GM21360 (cell line): ENCODE data around the gene CACNA1B.
"Not testable (repeated sequence)": the region's sequence is repeated elsewhere in the genome, so short reads cannot be mapped to it uniquely, and the experiment has no call there.

ENCODE experiments used
- ATAC-seq: cut with Tn5 transposase; IDR thresholded peaks from one replicate; pipeline ENCODE4 v1.9.1; 2021; ENCODE audit warnings: mild to moderate bottlenecking, moderate library complexity; ENCODE audit not compliant: unreplicated experiment

Gene CACNA1B

DNA sequence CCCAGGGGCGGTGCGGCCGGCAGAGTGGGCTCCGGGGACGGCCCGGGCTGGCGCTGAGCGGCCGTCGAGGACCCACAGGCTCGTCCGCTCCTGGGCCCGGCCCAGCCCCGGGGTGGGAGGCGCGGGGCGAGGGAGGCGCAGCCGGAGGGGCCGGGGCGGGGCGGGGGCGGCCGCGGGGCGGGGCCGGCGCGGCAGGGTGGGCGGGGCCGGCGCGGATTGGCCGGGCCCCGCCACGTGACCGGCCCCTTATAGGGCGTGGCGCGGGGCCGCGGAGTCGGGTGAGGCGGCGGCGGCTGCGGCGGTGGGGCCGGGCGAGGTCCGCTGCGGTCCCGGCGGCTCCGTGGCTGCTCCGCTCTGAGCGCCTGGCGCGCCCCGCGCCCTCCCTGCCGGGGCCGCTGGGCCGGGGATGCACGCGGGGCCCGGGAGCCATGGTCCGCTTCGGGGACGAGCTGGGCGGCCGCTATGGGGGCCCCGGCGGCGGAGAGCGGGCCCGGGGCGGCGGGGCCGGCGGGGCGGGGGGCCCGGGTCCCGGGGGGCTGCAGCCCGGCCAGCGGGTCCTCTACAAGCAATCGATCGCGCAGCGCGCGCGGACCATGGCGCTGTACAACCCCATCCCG is at the start of gene CACNA1B:
Gene CACNA1B (plus strand): TSS at position 277 of the 617 bp plus-strand sequence. CDS start 152 bp downstream, at position 429.
- ATAC-seq = not testable (repeated sequence)

DNA sequence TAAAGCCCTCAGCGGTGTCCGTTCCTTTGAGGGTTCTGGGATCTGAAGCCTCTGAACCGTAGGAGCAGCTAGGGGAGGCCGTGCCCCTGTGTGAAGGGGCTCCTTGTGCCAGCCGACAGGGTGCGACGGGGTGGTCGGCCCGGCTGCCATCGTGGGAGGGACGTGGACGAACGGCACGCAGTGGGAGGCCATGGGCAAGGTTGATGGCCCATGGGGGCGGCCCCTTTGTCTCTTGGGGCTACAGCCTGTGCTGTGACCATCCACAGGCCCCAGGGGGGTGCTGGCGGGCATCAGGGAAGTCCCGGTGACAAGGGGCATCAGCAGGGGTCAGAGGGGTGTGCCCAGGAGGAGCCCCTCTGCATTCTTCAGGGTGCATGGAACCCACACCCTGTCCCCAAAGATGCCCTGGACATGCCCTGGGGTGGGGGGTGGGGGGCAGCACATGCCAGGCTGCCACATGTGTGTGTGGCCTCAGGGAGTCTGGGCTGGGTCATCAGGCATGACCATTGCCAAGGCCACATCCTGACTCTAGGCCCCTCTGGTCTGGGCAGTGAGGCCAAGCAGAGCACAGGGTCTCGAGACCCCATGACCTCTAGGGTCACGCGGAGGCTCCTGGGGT is 49.6 kb upstream of the CACNA1B start:
- no peak for ATAC-seq

DNA sequence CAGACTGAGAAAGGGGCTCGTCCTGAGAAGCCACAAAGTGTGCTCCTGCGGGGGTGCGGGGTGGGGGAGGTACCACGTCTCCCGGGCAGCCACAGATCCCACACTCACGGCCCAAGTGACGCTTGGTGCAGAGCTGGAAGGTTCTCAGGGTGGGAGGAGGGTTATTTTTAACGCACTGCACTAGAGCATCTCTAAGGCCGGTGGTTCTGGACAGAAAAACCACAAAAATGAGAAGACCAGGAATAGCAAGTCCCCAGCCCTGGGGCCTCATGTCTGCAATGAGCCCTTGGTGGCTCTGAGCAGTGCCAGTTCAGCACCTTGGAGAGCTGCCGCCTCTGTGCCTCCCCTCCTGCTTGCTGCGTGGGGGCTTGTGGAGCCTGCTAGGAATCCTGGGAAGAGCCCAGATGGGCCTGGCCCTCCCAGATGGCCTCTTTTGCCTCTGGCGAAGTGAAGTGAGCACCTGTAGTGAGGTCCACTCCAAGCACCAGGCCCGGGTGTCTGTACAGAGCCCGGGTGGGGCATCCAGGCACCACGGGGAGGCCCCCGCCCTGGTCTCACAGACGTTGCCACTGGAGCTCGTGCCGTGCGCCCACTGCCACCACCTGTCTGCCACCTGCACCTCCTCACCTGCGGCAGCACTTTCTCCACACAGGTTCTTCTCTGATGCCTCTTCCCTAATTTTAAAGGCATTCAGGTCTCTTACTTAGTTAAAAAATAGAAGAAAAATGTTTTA is 48.9 kb upstream of the CACNA1B start:
- ATAC-seq = no peak

DNA sequence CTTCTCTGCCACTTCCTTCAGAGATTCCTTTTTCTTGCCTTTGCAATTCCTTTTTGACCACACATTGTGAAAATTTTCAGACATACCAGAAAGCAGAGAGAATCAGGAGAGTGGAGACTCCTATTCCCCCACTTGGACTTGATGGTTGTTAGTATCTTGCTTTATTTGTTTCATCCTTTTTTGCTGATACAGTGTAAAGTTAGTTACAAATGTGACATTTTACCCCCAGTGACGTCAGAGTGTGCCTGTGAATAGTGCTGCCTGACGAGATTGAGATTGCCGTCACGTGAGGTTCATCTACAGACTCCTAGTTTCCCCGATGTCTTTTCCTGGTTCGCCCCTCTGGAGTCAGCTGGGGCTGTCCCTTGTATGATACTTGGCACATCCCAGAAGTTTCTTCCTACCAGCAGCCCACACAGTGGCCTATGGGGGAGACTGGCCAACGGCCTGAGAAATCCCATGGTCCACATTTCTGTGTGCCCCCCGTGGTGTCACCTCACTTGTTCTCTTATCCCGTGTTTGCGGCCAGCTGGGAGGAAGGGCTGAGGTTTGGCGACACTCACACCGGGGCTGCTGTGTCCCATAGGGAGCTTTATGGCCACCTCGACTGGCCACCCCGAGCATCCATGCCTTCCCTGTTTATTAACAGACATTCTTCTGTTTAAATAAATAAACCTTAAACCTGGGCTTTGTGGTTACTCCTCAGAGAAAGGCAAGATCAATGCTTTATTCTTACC is 48.2 kb upstream of the CACNA1B start:
- no peak for ATAC-seq

DNA sequence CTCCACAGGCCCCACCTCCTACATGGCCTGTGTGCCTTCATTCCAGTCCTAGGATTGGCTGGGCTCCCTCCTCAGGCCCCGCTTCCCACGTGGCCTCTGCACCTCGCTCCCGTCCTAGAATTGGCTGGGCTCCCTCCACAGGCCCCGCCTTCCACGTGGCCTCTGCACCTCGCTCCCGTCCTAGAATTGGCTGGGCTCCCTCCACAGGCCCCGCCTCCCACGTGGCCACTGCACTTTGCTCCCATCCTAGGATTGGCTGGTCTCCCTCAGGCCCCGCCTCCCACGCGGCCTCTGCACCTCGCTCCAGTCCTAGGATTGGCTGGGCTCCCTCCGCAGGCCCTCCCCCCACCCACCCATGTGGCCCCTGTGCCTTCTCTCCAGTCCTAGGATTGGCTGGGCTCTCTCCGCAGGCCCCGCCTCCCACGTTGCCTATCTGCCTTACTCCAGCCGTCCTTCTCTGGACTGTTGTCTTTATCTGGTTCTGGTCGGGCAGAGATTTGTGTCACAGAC is 45.3 kb upstream of the CACNA1B start:
- ATAC-seq = no peak

DNA sequence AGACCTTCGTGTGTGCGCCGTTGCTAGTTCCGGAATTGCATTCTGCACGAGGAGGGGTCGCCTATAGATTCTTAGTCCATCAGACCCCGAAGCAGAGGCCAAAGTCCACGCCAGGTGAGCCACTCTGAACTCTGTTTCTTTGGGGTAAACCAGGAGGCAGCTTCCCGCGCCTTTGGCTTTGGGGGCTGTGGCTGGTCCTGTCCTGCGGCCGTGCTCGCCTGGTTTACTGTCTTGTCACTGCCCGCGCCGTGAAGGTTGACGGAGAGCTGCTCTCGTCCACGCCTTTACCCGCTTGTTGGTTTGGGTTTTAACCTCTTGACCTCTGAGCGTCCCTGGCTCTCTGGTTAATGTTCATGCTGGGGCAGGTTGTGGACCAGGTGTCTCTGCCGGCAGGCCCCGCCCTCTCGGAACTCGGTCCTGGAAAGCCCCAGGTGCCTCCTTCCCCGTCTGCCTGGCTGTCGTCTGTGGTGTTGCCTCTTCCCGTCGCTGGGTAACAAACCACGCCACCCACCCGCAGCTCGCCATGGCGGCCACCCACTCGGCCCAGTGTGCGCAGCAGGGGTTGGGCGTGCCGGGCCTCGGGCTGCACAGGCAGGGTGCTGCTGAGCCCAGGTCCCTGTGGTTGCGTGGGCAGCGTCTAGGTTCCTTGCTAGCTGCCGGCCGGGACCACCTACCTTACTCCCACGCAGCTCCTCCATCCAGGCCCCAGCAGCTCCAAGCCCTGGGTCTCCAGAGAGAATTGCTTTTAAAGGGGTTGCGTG is 44.6 kb upstream of the CACNA1B start:
- no peak for ATAC-seq

DNA sequence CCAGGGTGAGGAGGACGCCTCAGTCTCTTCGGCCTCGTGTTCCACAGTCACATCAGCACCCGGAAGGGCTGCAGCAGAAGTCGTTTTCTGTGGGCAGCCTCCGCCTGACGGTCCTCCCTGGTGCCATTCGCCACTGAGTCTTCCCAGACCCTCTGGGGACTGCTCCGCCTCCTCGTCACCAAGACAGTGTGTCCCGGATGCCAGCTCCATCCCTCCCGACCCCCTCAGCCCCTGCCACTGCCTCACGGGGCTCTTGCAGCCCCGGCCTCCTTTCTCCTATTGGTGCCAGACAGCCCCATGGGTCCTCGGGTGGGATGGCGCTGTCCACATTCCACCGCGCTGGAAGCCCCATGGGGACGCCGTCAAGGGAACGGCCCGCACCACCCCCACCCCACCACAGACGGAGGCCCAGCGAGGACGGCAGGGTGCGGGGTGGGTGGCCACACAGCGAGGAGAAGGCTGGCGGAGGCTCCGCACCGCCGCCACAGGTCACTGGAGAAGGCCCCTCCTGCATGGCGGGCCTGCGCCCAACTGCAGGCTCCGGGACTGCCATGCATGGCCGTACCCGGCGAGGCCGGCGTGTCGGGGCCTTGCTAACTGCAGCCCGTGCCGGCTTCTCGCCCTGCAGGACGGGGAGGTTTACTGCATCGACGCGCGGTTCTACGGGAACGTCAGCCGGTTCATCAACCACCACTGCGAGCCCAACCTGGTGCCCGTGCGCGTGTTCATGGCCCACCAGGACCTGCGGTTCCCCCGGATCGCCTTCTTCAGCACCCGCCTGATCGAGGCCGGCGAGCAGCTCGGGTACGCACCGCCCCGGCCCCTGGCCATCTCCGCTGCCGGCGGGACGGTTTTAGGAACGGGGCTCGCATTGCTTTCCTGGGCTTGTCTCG is 43.6 kb upstream of the CACNA1B start:
- ATAC-seq = no peak

DNA sequence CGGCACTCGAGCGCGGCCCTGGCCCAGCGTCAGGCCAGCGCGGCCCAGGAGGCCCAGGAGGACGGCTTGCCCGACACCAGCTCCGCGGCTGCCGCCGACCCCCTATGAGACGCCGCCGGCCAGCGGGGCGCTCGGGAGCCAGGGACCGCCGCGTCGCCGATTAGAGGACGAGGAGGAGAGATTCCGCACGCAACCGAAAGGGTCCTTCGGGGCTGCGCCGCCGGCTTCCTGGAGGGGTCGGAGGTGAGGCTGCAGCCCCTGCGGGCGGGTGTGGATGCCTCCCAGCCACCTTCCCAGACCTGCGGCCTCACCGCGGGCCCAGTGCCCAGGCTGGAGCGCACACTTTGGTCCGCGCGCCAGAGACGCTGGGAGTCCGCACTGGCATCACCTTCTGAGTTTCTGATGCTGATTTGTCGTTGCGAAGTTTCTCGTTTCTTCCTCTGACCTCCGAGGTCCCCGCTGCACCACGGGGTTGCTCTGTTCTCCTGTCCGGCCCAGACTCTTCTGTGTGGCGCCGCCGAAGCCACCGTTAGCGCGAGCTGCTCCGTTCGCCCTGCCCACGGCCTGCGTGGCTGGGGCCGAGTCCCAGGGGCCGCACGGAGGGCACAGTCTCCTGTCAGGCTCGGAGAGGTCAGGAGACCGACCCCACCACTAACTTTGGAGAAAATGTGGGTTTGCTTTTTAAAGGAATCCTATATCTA is 42.6 kb upstream of the CACNA1B start:
- no peak for ATAC-seq

DNA sequence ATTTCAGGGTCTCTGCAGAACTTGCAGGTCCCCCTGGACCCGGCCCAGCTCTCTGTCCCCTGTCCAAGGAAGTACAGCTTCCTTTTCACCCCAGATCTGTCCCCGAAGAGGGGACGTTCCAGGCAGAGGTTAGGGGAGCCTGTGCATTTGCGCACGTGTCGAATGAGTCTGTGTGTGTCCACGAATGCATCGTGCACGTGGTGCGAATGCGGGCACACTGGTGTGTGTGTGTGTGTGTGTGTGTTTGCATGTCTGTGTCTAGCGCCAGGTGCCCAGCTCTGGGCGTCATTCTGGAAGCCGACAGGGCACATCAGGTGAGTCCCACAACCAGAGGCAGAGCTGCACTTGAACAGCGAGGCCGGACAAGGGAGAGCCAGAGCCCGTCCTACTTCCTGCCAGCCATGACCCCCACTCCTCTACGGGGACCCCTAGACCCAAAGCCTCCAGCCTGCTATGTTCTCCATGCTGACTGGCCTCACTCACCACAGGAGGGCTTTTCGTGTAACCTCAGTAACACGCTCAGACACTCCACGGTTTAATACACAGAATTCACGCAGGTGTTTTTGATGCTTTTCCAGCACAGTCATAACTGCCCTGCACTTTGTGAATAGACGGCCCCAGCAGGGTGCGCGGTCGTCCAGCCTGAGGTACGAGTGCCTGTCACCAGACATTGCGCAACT is 41.3 kb upstream of the CACNA1B start:
- no peak for ATAC-seq

DNA sequence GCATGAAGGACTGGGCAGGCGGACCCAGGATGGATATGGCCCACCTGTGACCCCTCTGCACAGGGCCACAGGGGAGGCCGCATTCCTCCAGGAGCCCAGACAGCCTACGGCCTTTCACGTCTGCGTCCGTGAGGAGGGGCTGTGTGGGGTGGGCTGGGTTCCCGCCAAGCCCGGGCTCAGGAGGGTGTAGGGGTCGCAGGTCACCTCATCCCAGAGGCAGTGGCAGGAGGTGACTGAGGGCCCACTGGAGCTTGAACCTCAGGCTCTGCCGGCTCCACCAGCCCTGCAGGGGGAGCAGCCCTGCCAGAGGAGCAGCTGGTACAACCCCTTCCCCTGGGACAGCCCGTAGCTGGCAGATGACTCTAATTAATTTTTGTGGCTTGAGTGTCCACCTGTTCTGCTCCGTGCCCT is 40.7 kb upstream of the CACNA1B start:
- ATAC-seq = no peak

DNA sequence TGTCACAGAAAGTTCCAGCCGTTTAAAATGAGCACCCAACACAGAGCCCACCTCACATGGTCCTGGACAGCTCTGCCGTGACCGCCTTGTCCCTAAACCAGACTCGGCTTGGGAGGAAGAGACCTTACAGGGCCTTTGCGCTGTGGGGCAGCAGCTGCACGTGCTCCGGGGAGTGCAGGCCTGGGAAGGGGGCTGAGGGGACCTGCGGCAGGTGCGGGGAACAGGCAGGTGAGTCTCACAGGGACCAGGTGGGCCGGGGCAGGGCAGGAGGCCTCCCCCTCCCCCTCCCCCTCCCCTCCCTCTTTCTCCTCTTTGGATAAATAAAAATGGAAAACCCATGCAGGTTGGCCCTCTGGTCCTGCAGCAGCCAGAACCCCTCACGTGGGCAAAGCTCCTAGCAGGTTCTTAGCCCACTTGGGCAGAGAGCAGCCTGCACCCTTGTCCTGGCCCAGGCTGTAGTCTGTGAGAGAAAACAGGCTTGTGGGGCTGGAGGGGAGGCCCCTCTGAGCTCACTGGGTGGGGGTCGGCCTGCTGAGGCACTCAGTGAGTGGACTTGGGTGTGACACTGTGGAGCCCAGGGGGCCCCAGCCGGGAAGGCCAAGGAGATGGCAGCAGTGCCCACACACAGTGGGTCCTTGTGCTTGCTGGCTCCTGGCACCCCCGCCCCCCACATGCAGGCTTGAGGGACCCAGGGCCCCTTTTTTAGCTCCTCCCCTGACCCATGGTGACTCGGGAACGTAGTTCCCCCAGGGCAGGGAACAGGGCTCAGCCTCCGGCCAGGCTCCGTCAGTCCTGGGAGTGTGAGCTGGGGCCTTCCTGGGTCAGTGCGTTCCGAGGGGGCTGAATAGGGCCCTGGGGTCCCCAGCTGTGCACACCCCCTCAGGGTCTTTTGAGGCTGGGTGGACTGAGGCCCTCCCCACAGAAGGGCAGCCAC is 40.0 kb upstream of the CACNA1B start:
- no peak for ATAC-seq

DNA sequence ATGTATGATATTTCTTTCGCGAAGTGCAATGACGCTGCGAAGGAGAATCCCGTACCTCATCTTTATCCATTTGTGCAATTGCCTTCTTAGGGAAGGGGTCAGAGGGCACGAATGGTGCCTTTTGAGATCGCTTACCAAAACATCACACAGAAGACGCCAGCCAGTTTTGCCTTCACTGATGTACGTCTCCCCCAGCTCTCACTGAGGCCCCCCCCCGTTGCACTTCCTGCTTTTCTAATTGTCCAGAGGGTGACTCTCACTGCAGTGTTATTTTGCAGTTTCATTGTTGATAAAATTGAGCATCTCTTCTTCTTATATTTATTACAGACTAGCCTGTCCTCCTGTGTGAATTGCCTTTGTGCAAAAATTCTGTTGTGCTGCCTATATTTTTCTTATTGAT is 39.0 kb upstream of the CACNA1B start:
- ATAC-seq = no peak

DNA sequence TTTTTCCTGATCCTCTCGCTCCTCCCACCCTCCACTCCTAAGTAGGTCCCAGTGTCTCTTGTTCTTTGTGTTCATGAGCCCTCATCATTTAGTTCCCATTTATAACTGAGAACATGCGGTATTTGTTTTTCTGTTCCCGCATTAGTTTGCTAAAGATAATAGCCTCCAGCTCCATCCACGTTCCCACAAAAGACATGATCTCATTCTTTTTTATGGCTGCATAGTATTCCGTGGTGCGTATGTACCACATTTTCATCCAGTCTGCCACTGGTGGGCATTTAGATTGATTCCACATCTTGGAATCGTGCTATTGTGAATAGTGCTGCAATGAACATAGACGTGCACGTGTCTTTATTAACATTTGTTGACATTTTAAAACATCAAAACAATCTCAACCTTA is 34.2 kb upstream of the CACNA1B start:
- no peak for ATAC-seq

DNA sequence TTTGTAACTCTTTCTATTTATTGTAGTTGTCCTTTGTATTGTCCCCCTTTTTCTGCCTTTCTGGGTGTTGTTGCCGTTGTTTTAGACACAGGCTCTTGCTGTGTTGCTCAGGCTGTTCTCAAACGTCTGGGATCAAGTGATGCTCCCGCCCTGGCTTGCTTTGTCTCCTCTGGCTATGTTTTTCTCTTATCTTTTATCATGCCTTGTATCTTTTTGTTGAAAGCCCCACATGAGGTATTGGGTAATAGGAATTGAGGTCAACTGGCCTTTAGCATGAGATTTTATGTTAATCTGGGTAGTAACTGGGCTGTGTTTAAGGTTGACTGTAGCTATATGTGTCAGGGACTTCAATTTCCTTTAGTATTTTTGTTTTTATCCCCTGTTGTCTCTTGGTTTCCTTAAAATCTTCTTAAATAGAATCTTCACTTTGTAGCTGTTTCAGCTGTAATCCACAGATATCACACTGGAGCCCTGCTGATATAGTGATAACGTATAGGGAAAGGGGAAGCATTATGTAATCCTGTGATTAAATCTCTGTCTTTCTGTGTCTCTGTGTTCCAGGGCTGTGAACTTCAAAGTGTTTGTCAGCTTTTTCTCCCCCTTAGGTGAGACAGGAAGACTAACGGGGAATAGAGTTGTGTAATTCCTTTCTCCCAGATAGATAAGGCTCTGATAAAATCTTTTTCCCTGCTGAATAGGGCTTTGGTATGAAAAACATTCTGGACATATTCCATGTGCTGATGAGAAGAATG is 25.9 kb upstream of the CACNA1B start:
- no peak for ATAC-seq

DNA sequence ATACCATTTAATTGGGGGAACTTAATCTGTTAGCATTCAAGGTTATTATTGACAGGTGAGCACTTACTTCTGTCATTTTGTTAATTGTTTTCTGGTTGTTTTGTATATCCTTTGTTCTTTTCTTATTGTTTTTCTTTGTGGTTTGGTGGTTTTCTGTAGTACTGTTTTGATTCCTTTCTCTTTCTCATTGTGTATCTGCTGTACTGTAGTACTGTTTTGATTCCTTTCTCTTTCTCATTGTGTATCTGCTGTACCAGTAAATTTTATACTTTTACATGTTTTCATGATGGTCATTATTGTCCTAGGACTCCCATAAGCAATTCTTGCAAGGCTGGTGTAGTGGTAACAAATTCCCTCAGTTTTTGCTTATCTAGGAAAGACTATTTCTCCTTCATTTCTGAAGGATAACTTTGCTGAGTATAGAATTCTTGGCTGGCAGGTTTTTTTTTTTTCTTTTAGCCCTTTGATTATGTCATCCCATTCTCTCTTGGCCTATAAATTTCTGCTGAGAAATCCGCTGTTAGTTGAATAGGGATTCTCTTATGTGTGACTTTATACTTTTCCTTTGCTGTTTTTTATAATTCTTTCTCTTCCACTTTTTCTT is 24.1 kb upstream of the CACNA1B start:
- ATAC-seq = no peak

DNA sequence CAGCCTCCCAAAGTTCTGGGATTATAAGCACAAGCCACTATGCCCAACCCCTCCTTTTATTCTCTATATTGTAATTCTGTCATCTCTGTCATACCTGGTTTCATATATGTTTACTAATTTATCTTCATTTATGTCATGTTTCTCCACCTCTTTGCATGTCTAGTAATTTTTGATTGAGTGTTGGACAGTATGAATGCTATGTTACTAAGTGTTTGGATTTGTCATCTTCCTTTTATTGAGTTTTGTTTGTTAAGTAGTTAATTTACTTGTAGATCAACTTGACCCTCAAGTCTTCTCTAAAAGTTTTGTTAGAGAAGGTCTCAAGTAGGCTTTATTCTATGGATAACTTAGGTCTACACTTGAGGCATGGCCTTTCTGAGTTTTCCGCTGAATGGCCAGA is 17.2 kb upstream of the CACNA1B start:
- ATAC-seq = no peak
